ENCODE data around the gene MTMR1.

Gene MTMR1

DNA sequence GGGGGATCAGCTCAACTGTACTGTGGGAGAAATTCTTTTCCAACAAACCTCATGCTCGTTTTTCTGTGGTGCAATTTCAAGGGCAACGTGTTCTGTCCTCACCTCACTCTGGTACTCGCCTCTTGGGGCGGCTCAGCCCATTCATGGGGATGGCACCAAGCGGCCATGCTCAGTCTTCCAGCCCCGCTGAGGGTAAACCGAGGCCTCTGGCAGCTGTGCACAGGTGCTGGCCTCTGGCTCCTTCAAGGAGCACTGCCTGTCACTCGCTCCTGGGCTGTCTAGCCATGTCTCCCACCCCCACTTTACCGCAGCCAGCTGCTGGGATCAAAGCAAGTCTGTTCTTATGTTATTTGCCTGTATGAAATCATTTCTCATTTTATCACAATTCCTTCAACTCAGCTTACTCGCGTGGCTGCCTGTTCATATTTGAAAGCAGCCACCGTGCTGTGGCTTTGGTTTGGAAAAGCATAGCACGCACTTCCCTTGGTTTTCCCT, 70.2 kb downstream of the MTMR1 start:
- DNase-seq = no peak

DNA sequence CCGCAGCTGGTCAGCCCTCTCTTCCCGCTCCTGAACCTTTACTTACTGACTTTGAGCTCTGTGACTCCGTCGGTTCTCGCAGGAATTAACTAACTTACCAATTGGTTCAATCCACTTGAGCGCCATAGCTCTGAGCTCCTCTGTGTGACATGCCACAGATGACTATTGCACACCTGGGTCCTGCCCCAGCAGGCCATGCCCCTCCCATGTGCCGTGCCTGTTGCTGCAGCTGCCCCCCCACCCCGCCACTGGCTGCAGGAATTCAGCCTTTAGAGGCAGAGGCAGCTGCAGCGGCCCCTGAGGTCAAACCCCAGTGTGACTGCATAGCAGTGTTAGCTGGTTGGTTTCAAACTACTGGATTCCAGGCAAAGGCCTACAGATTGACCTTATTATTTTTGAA, 70.6 kb downstream of the MTMR1 start:
- DNase-seq = no peak

DNA sequence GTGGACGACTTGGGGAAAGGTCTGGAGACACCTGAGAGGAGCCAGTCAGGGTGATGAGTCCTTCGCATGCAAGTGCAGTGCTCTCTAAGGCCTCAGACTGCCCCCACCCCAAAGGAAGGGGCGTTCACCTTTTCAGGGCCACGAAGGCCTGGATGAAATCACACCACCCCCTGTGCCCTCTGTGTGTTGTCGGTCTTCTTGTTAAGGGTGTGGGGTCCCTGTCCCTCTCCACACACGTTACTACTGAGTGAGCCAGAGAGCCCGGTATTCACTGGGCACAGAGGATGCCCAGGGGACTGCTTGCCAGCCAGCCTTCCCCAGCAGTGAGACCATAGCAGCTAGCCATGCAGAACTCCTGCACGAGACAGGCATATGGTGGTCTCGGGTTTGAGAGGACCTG, 72.0 kb downstream of the MTMR1 start:
- DNase-seq = no peak

DNA sequence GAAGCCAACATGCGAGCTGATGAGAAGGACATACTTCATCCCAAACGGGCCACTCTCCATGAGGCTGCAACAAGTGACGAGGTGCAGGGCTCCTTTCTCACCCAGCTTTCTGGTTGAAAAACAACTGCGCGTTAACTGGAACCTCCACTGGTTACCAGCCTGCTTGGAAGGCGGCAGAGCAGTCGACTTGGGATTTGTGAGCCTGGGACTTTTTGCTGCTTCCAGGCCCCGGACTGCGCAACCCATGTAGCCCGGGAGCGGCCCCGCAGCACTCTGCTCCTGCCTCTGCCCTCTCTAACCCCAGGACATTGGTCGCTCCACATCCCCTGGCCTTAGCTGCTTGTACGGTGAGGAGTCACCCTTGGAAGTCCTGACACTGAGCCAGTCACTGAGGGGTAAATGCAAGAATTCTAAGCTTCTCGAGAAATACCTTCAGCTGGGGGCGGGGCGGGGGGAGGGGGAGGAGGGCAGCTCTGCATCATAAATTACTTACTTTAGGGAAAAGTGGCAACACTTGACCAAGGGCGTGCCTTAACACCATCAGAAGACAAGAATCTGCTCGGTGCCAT, 72.7 kb downstream of the MTMR1 start:
- no peak for DNase-seq

DNA sequence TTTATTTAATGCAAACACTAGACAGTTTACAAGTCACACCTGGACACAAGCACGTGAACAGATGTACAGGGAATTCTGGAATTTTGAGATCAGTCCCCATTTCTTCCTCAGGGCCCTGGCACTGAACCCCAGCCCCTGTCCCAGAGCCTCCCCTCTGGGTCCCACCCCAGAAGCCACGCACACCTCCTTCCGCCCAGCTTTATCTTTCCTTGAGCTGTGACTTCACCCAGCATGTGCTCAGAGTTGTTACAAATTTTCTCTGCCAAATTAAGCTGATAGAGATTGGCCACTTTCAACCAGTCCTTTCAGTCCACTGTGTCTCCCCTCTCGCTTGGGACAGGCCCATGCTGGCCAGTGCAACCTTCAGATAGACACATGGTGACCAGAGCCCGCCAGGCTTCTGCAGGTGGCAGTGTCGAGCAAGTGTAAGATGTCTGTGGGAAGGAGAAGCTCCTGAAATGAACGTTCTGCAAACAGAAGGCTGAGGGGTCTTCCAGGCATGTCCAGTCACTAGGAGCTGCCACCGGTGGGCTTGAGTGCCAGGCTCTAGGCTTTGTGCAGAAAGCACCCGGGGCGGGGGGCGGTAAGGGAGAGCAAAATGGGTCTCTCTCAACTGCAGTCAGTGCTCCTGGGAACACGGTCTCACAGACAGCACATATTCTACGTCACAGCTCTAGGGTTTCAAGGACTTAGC, 73.3 kb downstream of the MTMR1 start:
- no peak for DNase-seq

DNA sequence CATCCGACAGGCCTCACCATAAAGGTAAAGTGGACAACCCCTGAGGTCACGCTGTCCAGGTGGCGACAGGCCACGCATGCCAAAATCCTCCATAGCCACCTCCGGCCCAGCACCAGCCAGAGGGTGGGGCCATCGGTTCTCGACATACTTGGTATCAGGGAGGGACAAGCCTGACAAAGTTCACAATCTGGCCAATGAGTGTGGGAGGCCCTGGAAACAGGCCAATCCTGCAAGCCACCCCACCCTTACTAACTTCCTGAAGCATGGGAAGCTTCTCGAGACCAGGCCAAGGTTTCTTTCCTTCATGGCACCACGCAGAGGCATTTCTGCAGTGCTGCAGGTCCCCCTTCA, 73.8 kb downstream of the MTMR1 start:
- no peak for DNase-seq

DNA sequence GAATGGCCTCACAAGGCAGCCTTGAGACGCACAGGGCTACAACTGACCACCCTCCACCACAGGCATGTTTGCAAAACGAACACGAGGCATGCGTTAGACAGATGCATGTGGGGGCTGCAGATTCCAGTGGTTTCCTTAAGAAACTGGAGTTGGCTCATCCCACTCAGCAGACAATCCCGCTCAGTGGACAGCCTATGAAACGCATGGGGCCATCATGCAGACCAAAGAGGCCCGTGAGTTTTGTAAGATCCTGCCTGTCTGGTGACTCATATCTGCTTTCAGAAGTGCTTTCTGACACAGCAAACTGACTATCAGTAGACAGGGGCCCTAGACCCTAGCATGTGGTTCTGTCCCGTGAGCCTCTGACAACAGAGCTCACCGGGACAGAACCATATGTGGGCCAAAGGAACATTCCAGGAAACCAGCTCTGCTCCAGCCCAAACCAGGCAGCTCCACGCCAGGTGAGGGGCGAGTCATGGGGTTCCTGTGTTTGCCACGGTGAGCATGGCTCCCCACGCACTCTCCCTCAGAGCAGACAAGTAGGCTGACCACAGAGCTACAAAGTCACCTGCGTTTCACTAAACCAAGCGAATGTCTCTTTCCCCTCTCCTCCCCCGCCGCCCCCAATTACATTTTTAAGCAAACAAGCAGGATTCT, 74.4 kb downstream of the MTMR1 start:
- no peak for DNase-seq

DNA sequence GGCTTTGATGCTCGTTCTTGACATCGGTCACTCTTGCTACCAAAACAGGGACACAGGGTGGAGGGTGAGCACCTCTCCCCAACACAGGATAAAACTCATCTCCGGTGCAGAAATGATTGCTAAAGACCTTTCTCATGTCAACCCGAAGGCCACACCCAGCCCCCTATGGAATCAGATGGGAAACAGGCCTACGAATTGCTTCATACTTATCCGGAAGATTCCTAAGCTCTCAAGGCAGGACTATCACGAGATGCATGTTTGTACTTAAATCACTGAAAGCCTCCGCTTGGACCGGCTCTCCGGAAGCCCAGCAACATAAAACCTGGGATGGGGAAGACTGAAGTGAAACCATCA, 74.9 kb downstream of the MTMR1 start:
- no peak for DNase-seq

DNA sequence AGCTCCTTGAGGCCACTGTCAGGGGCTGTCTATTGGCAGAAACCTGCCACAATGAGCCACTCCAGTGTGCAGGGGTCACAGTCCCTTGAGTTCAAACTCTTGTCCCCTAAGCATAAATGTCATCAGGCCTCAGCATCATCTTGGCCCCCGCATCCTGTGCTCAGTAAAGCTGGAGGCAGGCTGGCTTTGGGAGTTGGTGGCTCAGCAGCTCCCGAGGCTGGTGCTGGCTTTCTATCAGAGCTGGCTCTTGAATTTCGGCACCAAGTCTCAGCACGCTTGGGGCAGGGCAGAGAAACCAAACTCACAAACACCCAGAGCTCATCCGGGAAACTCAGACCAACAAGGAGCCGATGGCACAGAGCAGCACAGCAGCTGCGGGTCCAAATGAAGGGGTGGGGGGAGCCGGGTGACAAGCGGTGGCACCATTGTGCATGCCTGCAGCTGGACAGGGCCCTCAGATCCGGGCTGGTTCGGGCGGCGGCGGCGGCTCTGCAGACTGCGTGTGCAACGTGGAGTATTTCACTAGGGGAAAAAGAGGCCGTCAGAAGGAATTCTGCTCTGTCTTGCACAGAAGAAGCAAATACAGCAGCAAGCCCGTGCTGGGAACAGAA, 75.5 kb downstream of the MTMR1 start:
- peak; percentile 41 for DNase-seq

DNA sequence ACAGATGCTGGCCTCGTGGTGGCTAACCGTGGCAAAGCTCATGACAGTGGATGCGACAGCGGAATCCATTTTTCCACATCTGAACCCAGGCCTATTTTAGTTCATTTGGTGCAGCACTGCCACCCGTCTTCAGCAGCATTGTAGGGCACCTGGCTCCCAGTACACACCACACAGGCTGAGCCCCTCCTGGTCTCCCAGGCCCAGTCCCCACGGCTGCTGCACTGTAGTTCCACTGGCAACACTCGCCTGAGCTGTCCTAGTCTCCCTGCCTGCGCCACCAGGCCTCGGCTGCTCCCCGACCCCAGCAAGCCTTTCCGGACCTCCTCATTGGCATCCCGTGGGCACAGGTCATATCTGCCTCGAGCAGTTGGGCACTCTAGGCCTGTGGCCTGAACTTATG, 76.2 kb downstream of the MTMR1 start:
- no peak for DNase-seq

DNA sequence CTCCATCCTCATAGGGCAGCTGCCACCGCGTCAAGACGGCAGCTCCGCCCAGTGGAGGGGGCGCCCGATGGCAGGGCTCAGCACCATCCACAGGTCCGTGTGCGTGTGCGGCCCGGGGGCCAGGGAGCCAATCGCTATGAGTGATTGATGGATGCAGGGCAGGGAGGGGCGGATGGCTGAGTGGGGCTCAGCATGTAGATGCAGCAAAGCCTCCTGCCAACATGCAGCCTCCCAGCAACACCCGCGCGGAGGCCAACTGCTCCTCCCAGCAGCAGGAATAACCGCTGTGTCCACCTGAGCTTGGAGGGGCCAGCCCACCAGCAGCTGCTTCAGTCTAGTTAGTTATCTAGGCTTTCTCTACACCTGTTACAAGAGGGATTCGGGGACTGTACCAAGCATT, 77.4 kb downstream of the MTMR1 start:
- no peak for DNase-seq

DNA sequence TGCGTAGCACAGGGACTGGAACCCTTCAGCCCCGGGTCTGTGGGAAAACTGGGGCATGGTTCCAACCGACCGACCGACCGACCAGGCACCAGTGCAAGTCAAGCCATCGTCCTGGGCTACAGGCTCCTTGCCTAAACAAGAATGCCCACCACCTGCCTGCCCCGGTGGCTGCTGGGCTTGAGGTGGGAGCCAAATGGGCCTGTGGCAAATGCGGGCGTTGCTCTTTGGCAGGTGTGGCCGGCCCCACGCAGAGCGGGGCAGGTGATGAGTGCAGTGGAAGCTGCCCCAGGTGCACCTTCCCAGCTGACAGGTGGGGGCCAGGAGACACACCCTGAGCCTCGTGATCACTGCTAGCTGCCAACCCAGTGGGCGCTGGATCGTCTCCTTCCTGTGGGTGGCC, 77.9 kb downstream of the MTMR1 start:
- no peak for DNase-seq

DNA sequence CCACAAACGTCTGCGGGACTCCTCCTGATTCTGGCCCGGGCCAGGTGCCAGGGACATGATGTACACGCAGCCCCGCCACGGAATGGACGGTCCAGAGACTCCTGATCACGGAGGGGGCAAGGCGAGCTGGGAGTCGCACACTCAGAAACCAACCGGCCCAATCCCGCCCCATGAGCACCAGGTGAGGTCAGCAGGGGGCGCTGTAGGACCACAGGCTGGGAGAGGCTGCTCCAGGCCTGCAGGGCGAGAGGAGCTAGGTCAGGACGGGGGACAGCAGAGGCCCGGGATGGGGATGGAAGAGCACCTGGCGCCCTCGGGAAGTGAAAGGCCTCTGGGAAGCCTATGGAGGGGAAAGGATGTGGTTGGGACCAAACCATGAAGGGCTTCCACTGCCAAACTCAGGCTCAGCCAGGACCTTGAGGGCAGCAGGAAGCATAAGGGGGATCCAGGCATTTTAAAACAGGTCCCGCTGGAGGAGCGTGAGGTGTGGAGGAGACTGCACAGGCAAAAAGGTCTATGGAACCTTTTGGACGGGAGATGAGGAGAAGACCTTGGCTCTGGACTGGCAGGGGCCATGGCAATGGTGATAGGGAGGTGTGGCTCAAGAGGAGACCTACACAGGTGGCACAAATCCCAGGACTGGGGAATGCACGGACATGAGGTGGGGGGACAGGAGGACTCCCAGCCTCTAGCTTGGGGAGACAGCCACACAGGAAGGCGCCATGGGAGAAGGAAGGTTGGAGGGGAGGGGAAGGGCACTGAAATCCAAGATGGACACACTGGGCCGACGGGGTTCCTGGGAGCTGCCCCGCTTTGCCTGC, 79.2 kb downstream of the MTMR1 start:
- DNase-seq = peak; percentile 68

DNA sequence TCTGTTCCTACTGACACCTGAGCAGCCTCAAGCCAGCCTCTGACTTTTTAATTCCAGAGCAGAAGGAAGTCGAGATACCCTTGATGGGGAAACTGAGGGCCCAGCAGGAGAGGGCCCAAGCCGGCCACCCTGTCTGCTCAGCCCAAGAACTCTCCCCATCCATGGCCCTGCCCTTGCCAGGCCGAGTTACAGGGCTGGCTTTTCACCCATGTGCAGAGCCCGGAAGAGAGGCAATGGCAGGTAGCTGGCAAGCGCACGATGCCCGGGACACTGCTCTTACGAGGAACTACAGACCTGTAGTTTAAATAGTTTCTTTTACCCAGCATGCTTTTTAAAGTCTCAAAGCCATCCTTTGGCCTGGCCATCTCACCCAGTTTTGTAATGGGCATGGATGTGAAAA, 79.9 kb downstream of the MTMR1 start:
- no peak for DNase-seq

DNA sequence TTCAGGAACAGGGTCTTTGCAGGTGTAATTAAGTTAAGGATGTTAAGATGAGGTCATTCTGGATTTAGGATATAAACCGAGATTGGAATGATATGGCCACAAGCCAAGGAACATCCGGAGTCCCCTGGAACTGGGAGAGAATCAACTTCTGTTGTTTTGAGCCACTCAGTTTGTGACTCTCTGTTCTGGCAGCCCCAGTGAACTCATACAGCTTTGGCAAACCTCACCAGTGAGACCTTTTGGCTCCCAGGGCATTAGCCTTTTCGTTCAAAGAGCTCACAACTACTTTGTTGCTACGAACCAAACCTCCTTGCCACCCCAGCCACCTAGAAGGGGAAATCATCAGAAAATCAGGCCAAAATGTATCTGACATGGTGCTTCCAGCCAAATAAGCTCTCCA, 80.4 kb downstream of the MTMR1 start:
- no peak for DNase-seq

DNA sequence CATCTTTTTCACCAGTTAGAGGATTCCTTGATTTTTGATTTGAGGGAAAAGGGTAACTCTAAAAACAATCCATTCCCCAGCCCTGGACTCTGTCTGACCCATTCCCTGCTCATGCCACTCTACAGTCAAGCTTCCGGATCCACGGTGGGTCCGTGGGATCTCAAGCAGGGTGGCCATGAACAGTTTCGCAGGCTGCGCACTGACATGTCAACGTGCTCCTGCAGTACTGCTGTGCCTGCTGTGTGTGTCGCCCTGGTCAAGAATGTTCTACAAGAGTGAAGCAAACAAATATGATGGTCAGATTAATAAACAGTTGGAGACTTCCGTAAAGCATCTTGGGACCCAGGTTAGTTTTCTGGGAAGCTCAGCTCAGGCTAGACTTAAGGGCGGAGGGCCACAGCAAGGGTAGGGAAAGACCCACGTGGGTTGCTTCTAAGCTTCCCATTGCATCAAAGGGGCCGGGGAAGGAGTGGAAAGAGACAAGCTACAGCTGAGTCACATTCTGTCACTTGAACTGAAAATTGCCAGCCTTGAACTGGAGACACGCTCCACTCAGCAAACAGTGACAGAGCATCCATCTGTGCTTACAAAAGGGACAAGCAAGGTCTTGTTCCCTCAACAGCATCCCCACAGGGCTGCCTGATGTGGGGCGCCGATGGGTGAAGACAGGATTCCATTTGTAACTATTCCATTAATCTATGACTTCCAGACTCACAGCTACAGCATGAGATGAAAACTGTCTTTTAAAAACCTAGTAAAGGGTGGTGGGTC, 81.8 kb downstream of the MTMR1 start:
- DNase-seq = peak; percentile 18

DNA sequence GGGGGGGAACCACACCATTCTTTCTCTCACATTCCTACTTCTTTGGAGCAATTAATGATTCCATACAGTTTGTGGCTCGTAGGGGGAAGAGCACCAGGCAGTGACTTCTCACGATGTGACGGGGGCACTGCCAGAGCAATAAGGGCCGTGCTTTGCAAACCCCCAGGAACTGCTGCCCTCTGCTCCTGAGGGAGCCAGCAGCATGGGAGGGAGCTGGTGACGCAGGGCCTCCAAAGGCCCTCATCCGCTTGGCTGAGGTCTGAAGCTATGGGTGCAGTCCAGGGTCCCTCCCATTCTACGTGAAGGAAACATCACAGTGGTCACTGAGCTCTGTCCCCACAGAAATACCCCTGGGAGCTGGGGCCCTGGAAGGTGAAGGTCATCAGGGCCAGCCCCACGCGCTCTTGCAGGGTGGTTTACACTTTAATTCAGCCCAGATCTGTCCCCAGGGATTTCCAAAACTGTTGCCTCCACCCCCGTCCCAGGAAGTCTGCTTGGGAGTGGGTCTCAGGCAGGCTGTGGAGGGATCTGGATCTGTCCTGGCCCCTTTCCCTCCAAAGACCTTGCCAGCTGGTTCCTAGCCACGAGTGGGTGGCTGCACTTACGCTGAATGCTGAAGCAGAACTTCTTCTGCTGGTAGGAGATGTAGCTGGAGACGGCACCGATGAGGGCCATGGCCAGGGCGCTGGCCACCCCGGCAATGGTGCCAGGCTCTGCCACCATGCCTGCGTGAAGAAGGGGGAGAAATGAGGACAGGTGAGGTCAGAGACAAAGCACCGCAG, 82.6 kb downstream of the MTMR1 start:
- DNase-seq = no peak

DNA sequence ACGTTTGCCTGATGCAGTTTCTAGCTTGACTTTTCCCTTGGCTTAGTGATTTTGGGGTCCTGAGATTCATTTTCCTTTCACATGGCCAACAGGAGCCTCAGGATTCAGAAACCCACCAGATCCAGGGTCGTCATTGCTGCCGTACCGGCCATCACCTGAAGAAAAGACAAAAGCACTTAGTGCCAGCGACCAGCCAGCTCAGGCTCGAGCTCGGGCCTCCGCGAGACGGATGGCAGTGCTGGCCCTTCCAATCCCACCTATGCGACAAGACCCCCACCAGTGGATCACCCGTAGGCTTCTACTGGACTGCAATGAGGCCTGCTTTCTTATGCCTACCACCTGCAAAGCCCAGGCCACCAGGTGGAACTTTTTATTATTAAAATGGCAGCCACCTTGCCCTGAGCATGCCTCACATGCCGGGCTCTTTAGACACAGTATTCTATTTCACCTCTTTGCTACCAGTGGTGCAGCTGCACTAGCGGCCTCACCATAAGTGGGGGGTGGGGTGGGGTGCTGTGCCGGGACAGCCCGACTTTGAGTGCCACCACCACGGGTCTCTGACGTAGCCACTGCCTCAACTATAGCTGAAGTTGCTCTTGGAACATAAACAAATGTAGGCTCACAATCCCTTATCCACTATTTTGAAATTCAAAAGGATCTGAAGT, 84.3 kb downstream of the MTMR1 start:
- no peak for DNase-seq

DNA sequence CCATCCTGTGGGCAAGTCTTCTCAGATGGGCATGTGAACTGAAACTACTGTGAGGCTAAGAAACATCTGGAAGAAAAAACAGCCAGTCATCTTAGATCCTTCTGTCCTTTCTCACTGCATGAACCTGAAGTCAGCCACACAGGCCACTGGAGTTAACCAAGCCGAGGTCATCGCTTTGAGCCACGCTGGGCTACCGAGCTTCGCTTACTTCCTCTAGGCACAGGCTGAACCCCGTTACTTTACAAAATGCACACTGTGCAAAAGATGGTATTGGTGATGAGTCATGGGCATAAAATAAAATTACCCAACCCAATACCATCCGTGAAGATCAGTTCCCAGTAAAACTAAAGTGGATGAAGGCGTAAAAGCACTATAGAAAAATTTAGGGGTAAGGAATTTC, 86.2 kb downstream of the MTMR1 start:
- no peak for DNase-seq

DNA sequence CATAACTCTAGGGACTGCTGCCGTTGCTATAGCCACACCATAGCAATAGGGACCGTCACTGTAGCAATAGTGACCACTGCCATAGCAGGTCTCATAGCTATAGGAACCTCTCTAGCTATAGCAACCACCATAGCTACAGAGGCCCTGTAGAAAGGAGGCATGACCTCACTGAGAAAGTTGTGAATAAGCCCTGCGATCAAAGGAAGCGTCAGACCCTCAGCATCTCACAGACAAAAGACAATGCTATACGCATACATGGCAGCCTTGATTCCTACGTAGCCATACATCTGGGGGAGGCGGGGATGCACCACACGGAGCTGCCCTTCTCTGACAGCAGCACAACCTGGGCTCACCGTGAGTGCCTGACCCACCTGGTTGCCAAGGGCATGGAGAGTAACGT, 88.5 kb downstream of the MTMR1 start:
- DNase-seq = no peak

DNA sequence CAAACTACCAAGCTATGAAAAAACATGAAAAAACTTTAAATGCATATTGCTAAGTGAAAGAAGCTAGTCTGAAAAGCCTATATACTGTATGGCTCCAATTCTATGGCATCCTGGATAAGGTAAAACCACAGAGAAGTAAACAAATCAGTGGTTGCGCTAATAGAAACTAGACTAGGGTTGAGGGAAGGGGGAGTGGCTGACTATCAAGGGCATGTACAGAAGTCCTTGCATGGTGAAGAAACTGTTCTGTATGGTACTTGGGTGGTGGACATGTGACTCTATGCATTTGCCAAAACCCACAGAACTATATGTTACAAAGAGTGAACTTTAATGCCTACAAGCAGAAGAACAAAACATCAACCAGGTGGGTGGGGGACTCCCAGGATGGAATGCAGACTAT, 96.8 kb downstream of the MTMR1 start:
- DNase-seq = no peak
